ENCODE results near the gene MLLT6. TPM values are rescaled to one million over a fixed set of nuclear protein-coding genes. Genes with fewer than 3 reads are reported as not detected.

Gene MLLT6
- total and polyA plus RNA-seq, 2 of the 13 experiments (the other 11 are each of a cell fraction or from before 2014, with no cell fraction given) = 50.7 to 69.5 TPM

- TF ChIP-seq TCF7 (IDR thresholded peaks at IDR 0.05; ENCODE audit: low read depth) (no peak), ZBTB2 (CRISPR knock-in tag; IDR thresholded peaks at IDR 0.05; ENCODE audit: low read depth) (0 out of 2 replicates have a peak, but pooled peaks have one; percentile 14), IKZF4 (CRISPR knock-in tag; IDR thresholded peaks at IDR 0.05; ENCODE audit: borderline replicate concordance, low read depth, not compliant biosample characterization) (peak; percentile 90), SRSF4 (IDR thresholded peaks at IDR 0.05; ENCODE audit: low read depth, low read length, poor library complexity, severe bottlenecking) (no peak), SNAPC5 (CRISPR knock-in tag; IDR thresholded peaks at IDR 0.05; ENCODE audit: borderline replicate concordance) (no peak), ZNF17 (CRISPR knock-in tag; IDR thresholded peaks at IDR 0.05) (no peak), ZNF615 (CRISPR knock-in tag; IDR thresholded peaks at IDR 0.05; ENCODE audit: borderline replicate concordance) (no peak), ZNF770 (CRISPR knock-in tag; IDR thresholded peaks at IDR 0.05) (peak; percentile 43; the same call in 1 of the 2 replicates), ZNF460 (CRISPR knock-in tag; IDR thresholded peaks at IDR 0.05; ENCODE audit: borderline replicate concordance) (no peak), MTA1 (CRISPR knock-in tag; IDR thresholded peaks at IDR 0.05; ENCODE audit: borderline replicate concordance) (no peak), ZSCAN5A (CRISPR knock-in tag; IDR thresholded peaks at IDR 0.05; ENCODE audit: borderline replicate concordance) (no peak), ZBTB3 (CRISPR knock-in tag; IDR thresholded peaks at IDR 0.05; ENCODE audit: borderline replicate concordance, low read depth) (no peak), SIX1 (CRISPR knock-in tag; IDR thresholded peaks at IDR 0.05; ENCODE audit: borderline replicate concordance) (no peak), FOXJ3 (CRISPR knock-in tag; IDR thresholded peaks at IDR 0.05; ENCODE audit: borderline replicate concordance) (no peak), AHDC1 (CRISPR knock-in tag; IDR thresholded peaks at IDR 0.05; ENCODE audit: borderline replicate concordance) (no peak), CTCF (CRISPR knock-in tag; IDR thresholded peaks at IDR 0.05) (peak; percentile 42; the same call in 1 of the 2 replicates)
Measured at GRCh38 chr17:38673707-38674013, 31.4 kb upstream of the MLLT6 start (continued).

Measured in HepG2 (cell line).